Fibroblast of villous mesenchyme (primary cell): ENCODE results near the gene HOXA4. TPM values are rescaled to one million over a fixed set of nuclear protein-coding genes. Genes with fewer than 3 reads are reported as not detected.
A peak's percentile ranks its signal among the peaks of the same experiment; 100 is the strongest.

Experiments used
- DNase-seq: peaks from one replicate; pipeline ENCODE4 v3.0.0-alpha.2; 2010; ENCODE audit warnings: low read depth
- H3K4me3 ChIP-seq: 2 replicates; pipeline ENCODE4 v1.5.1; 2011; ENCODE audit warnings: low read depth, mild to moderate bottlenecking, low read length
- total RNA-seq: library from RNA; depleted of rRNA; stranded (reverse); fragments of >200 nt; gene quantifications from 2 replicates; pipeline ENCODE4 v1.2.3, GENCODE V29; 2012
- TF ChIP-seq, protein P1 (sequence below): IDR thresholded peaks from 2 replicates; pipeline ENCODE4 v1.5.1; 2012; ENCODE audit warnings: low read depth, mild to moderate bottlenecking, low read length; ENCODE audit not compliant: insufficient read depth

The HOXA4 gene
- total RNA-seq, 1 donor, result 1.3 TPM

DNA sequence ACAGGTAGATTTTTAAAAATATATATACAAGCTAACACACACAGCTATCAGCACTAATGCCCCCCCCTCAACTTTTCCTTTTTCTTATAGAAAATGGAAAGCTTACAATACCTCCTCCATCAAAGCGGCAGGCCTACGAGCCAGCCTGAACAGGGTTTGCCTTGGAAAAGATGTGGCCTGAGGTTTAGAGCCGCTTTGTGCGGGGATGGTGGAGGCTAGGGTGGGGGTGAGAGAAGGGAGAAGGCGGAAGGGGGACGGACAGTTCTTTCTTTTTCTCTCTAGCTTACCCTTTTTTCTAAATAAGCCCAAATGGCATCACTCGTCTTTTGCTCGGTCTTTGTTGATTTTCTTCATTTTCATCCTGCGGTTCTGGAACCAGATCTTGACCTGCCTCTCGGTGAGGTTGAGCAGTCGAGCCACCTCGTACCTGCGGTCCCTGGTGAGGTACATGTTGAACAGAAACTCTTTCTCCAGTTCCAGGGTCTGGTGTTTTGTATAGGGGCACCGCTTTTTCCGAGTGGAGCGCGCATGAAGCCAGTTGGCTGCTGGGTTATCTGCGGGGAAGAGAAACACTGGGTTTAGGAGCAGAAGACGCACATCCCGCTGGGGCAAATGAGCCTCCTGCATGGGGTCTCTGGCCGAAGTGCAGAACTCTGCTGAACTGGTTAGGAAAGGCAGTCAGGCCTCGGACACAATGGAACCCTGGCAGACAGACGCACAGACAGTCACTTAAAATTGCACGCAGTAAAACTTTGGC is 32.9 kb upstream of the HOXA4 start:
- DNase-seq, result peak; percentile 37
- peak overlapping the region; percentile 67 for H3K4me3 ChIP-seq
- TF ChIP-seq, protein P1, sequence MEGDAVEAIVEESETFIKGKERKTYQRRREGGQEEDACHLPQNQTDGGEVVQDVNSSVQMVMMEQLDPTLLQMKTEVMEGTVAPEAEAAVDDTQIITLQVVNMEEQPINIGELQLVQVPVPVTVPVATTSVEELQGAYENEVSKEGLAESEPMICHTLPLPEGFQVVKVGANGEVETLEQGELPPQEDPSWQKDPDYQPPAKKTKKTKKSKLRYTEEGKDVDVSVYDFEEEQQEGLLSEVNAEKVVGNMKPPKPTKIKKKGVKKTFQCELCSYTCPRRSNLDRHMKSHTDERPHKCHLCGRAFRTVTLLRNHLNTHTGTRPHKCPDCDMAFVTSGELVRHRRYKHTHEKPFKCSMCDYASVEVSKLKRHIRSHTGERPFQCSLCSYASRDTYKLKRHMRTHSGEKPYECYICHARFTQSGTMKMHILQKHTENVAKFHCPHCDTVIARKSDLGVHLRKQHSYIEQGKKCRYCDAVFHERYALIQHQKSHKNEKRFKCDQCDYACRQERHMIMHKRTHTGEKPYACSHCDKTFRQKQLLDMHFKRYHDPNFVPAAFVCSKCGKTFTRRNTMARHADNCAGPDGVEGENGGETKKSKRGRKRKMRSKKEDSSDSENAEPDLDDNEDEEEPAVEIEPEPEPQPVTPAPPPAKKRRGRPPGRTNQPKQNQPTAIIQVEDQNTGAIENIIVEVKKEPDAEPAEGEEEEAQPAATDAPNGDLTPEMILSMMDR, result no peak

DNA sequence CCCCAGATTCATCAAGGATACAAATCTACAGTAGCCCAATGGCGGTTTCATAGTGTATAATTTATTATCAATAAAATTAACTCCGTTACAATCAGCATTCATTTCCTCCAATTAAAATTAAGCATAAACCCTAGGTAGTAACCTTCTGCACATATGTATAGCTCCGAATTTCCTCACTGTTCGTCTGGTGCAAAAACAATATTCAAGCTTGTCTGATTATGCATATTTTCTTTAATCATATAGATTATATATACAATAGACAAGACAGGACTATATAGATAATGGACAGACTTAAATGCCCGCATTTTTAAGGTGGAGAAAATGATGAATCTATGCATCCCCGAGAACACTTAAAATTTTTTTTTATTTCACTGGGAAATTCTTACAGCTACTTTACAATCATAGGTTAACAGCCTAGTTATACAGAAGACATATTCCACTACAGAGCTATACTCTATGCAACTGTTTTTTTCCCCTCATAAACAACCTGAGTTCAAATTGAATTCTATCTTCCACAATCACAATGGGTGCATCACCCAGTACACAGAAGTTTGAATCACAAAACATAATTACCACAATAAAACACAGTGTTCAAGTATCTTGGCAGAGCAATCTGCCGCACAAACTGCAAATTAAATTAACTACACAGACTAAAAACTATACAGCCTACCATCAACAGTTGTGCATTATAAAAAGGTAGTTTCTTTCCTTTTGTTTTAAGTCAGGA is 32.2 kb upstream of the HOXA4 start:
- peak; percentile 38 for DNase-seq
- H3K4me3 ChIP-seq, result peak overlapping the region; percentile 67
- TF ChIP-seq, protein P1, result no peak

DNA sequence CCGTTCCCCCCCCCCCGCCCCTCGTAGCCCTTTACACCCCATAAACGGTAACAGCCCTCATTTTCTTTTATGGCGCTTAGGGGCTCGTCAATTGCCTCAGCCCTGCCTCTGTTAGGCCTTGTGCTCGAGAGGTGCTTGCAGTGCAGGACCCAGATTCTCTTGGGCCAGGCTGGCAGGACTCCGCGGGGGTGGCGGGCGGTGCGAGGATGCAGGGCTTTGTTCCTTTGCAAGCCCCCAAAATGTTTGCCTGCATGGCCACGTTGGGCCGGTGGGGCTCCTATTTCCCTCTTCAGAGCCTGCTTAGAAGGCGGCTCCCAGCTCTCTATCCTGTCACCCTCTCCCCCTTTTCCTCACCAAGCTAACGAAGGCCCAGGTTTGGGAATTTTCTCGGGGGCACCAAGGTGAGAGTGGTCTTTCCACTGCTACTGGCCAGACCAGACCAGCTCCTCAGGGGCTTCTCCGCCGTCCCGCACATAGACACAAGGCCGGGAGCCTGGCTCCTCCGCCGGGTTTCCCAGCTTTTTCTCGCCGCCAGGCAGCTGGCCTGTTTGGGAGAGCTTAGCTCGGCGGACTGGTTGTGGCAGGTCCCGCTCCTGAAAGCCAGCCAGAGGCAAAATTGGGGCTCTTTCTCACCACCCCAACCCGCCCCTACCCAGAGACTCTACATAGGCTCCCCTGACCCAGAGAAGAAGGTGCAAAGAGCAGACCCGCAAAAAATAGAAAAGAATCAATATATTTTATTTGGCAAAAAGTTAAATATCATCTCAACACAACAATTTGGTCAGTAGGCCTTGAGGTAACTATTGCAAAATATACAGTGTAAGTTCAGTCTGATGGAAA is 31.4 kb upstream of the HOXA4 start:
- peak overlapping the region; percentile 67 for H3K4me3 ChIP-seq
- TF ChIP-seq, protein P1, result no peak
- DNase-seq, result peak; percentile 47

DNA sequence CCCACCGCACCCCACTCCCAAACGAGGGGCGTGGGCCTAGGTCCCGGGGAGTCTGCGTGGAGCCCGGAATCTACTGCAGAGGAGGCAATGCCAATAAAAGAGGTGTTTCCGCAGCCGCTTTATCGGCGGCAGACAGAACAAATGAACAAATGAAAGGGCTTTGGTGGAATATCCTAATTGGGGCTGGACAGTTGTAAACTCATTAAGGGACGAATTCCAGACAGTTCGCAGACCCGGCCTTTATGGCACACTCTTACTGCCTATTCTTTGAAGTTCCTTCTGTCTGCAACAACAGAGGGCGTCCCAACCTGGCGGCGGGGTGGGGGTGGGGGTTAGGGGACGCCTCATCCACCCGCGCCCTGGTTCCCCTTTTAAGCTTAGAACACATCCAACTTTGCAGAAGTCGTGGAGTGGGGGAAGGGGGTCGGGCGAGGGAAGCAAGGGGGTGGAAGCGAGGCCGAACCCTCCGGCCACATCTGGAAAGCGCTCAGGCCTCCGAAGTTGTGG is 30.7 kb upstream of the HOXA4 start:
- peak; percentile 63 for DNase-seq
- peak overlapping the region; percentile 67 for H3K4me3 ChIP-seq

DNA sequence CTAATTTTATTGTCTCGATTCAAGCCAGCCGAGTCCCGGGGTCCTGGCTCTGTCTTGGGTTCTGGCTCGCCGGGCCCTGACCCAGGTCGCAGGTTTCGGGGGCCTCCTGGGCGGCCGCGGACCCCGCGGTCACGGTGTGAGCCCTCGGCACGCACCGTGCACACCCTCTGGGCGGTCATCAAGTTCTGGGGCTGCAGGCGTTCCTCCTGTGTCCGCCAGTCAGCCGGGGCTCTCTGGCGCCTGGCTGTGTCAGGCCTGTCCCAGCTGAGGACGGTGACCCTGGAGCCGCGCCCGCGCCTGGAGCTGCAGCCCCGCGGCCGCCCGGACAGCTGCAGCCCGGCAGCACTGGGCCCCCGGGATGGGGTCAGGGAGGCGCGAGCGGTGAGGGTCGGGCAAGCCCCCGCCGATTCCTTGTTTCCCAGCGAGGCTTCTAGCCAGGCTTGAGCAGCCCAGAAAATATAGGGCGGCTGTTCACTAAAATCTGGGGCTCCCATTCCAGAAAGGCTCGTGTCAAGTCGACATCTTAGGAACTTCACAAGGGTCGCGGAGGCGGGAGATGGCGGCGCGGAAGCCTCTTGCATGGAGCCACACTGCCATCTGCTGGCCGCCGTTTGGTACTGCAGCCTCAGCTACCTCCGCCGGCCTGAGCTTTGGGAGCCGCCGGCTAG is 30.1 kb upstream of the HOXA4 start:
- peak overlapping the region; percentile 60 for H3K4me3 ChIP-seq
- DNase-seq, result peak; percentile 90
- TF ChIP-seq, protein P1, result peak; percentile 92

More for the DNA sequence above, 30.7 kb upstream of the HOXA4 start:
- TF ChIP-seq, protein P1, result no peak

DNA sequence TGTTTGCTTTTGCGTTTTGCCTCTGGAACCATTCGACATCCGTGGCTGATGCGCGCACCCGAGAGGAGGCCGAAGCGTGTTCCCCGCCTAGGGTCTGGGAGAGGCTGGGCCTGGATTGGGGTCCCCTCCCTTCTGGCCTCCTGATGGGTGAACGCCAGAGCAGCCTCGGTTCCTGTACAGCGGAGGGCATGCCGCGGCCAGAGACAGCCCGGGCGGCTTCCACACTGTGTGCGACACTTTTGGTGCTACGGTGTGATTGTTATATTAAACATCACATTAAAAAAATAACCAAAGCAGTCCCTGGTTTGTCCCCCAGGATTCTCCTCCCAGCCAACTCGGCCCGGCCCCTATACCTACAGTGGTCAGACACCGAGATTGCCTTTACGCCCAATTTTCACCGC is 29.6 kb upstream of the HOXA4 start:
- H3K4me3 ChIP-seq, result peak overlapping the region; percentile 60
- DNase-seq, result no peak
- TF ChIP-seq, protein P1, result no peak
